RPMI8226 (cell line): ENCODE measurements around the gene WNT7B.

ENCODE experiments used
- DNase-seq: peaks from one replicate; pipeline ENCODE4 v3.0.0-alpha.2; 2015

The WNT7B gene

DNA sequence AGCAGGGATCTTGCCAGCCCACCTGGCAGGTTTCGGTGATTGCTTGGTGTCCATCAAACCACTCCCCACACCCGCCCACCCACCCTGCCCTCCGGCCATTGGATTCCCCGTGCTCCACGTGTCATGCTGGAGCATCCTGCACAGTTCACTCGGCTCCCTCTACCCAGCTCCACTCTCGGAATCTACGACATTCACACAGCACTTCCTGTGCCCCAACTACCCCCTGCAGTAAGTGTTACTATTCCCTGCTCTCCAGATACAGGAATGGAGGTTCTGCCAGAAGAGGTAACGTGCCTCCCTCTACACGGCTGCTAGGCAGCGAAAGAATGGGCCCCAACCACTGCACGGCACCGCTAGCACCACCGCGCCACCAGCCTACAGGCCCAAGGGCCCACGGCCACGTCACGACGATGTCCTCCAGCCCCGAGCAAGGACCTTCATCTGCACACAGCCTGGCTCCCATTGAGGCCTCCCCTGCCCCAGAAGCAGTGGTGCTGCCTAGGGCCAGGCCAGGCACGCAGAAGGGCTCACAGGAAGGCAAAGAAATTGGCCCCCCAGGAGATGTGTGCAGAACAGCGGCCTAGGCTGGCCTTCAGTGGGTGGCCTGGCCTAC is 27.6 kb downstream of the WNT7B start:
- no peak for DNase-seq

DNA sequence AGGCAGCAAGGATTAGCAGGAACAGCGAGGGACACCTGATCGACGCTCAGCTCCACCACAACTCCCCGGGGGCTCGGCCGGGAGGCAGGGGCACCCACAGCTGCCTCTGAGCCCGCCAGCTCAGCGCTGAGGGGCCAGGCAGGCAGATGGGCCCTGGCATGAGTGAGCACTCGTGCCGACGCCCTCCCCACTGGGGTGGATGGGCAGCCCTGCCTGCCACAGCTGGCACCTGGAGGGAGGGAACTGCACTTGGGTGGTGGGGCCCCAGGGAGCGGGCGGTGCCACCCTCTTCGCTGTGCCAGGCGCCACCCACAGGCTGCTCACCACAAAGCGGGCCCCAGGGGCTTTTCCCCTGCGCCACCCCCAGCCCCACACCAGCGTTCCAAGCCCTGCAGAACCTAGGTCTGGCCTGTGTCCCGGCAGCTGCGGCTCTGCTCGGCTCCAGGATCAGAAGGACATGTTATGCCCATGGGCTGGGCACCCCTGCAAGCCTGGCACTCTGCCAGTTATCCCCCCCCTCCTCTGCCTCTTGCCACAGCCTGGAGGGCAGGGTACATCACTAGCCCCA is 28.8 kb downstream of the WNT7B start:
- peak; percentile 88 for DNase-seq

DNA sequence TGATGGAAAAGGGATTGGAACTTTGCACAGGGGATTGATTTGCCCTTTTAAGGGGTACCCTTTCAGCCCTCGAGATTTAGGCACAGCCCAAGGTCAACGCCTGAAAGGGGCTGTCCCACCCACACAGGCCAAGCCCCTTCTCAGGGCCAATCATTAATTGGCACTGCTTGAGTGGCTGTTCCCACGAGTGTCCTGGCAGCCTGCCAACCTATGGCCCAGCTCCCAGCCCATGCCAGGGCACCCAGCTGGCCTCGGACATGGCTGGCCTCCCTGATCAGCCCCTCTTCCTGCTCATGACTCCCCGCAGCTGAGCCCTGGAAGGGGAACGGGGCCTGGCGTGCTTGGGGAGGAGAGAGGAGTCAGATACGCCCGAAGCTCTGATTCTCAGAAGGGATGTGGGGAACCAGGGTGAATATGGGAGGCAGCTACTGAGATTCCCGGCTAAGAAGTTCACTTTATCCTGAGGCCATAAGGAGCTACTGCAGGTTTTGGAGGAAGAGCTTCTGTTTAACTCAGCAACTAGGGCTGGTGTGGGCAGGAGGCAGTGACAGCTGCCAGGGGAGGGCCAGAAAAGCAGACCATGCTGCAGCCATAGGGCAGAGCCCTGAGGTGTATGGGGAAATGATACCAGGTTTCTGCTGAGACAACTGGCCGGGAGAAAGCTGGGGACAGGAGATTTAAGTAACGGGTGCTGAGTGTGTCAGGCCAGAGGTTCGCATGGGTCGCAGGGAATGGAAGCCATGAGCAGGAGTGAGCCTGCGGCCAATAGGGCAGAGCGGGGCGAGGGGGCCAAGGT is 30.0 kb downstream of the WNT7B start:
- peak; percentile 86 for DNase-seq

DNA sequence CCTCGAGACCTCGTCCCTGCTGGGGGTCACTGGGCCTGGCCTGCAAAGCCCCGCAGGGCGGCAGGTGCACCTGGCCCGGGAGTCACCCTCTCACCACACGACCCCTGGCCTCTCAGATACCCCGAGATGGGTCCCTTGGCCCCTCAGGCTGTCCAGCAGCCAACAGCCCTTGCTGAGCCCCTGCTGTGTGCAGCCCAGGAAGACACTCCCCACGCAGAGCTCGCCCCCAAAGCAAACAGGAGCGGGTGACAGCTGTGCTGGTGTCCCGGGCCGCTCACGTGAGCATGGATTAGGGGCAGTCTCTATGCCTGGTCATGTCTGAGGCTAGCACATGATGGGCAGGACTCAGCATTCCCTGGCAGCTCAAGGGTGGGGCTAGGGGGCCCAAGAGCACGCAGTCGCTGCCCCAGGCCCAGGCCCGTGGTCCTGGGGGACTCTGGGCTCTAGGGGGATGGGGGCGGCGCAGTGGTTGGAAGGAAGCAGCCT is 31.3 kb downstream of the WNT7B start:
- no peak for DNase-seq

DNA sequence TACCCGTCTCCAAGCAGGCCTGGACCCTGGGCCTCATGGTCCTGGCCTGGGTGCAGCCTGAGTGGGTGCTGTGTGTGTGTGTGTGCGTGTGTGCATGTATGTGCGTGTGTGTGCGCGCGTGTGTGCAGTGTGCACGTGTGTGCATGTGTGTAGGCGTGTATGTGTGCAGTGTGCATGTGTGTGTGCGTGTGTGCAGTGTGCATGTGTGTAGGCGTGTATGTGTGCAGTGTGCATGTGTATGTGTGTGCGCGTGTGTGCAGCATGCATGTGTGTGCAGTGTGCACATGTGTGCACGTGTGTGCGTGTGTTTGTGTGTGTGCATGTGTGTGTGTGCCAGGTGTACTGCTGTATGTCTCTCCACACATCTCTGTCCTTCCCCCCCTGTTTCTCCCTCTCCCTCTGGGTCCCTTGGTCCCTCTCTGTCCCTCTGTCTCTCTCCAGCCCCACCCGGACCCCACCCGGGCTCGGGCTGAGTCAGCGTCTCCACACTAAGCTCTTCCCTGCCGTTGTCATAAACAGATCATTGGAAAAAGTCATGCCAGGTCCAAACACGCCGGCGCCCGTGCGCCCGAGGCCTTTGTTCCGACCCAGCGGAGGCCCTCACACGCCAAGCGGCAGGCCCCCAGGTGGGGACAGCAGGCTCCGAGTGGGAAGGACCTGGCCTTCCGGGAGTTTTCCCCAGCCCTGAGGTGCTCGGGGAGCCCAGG is 34.0 kb downstream of the WNT7B start:
- DNase-seq, result no peak

DNA sequence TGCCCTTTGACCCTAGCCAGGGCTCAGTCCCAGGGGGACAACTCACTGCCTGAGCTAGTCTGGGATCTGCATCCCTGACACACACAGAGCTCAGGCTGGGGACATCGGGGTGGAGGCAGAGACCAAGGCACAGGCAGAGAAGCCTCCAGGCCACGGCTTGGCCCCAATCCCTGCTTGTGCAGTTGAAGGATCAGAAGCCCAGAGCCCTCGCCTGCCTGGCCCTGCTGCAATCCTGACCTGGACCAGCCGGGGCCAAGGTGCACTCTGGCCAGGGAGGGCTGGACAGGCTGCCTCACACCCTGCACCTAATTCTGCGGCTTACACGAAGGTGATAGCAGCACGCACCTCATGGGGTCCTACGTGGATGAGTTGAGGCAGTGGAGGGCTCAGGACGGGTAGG is 34.6 kb downstream of the WNT7B start:
- DNase-seq, result no peak

DNA sequence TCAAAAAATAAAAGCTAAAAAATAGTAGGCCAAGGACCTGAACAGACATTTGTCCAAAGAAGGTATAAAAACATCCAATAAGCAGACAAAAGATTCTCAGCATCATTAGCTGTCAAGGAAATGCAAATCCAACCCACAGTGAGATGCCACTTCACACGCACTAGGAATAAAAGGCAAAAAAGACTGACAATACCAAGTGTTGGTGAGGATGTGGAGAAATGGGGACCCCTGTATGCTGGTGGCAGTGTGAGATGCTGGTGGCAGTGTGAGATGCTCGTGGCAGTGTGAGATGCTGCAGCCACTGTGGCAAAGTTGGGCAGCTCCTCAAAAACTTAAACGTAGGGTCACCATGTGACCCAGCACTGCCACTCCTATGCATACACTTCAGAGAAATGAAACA is 38.0 kb downstream of the WNT7B start:
- no peak for DNase-seq

DNA sequence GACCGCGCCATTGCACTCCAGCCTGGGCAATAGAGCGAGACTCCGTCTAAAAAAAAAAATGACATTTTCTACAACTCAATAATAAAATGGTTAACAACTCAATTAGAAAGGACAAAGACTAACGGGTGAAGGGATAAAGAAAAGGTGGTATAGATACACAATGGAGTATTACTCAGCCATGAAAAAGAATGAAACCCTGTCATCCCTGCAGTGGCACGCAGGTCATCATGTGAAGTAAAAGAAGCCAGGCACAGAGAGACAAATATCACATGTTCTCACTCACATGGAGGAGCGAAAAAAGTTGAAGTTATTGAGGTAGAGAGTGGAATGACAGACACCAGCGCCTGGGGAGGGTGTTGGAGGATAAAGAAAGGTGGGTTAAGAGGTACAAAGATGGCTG is 39.0 kb downstream of the WNT7B start:
- no peak for DNase-seq

DNA sequence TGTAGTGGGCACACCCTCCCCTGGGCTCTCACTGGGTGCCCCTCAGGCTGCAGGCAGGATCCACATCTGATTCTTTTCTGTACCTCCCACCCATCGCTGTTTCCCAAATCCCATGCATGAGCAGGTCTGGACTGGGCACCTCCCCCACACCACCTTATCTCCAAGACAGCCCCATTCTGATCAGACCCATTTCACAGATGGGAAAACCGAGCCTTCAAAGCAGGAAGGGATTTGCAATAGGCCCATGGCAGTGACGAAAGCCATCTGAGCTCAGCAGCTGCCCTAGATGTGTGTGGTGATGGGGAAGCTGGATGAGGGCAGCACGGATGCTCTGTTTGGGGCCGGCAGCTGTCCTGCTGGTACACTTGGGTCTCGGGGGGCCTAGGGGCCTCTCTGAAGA is 41.4 kb downstream of the WNT7B start:
- DNase-seq, result no peak

DNA sequence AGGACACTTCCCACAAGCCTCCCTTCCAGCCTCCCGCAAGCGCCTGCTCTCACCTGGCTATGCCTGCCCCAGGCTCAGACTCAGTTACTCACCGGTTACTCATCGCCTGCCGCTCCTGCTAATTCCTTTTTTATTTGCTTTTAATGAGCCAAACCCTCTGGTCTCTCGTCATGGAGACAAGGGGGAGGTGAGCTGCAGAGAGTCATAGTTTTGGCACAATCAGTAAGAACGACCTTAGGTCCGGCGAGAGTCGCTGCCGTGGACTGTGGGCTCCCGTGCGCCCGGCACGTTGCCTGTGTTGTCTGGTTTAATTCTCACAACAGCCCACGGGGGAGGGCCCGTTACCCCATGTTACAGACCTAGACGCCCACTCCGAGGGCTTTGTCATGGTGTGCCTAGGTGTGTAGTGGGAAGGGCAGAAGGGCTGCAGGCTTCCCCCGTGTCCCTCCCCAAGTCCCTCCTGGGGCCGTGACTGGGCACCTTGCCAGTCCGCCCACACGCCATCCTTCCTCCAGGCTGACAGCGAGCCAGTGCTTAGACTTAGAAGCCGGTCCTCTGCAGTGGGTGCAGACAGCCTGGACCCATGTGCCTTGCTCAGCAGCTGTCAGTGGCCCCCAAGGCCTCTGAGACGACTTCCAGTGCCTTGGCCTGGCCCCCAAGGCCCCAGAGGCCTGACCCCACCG is 42.2 kb downstream of the WNT7B start:
- peak; percentile 34 for DNase-seq

DNA sequence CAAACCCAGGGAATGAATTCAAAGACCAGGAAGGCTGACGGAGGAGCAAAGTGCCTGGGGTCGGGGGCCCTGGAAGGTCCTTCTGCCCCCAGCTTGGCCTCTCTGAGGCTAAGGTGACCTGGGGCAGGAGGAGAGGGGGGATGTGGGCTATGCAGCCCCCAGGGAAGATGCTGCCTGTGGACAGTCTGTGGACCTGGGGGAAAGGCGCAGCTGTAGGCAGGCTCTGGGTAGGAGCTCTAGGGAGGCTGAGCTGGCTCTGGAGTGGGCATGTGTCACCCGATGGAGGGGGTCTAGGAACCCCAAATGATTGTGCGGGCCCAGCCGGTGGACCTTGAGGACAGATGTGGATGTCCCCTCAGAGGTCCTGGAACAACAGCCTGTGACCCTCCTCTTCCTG is 42.8 kb downstream of the WNT7B start:
- DNase-seq, result no peak

DNA sequence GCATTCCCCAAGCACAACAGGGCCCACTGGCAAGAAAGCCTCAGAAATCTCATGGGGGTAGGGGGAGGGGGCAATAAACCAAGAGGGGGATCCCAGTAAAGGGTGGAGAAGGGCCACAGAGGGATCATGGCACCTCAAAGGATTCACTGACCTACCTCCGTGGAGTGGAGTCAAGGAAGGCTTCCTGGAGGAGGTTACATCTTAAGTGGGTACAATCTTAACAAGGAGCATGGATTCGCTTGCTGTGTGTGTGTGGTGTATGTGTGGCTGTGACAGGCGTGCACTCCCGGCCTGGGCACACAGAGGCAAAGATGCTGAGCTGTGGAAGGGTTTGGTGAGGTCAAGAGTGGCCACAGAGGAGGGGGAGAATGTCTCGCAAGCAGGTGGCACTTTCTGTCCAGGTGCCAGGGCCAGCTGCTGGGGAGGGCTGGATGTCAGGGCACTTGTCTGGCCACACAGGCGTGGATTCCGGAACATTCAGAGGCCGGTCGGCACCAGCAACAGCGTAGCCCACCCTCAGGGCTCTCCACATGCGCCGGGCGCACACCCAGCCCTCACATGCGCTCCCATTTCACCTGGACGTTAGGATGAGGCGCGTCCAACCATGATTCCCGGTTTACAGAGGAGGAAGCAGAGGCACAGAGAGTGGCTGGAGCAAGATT is 43.3 kb downstream of the WNT7B start:
- no peak for DNase-seq

DNA sequence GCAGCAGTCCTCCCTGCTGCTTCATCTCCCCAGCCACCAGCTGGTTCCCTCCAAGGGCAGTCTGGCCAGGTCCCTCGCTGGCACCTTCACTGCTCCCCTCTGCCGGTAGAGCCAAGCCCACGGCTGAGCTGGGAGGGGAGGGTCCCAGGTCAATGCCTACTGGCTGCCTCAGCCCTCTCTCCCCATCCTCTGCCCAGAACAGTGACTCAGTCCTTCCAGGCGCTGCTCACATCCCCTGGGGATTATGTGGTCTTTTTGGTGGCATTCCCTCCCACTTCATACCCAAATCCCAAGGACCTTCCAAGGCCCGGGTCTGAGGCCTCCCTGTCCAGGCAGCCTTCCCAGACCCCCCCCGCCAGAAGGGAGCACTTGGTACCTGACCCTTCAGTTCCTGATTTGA is 44.9 kb downstream of the WNT7B start:
- DNase-seq, result no peak

DNA sequence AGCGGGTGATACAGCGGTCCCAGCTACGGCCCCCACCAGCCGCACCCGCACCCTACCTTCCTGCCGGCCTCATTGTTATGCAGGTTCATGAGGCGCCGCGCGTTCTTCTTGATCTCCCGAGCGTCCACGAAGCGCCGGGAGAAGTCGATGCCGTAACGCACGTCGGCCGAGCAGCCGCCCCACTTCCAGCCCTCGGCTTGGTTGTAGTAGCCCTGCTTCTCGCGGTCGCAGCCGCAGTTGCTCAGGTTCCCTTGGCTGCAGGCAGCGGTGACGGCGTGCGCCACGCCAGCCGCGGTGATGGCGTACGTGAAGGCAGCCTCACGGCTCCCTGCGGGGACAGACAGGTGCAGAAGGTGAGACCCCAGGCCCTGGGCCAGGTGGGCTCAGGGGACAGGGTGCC is 45.9 kb downstream of the WNT7B start:
- no peak for DNase-seq

DNA sequence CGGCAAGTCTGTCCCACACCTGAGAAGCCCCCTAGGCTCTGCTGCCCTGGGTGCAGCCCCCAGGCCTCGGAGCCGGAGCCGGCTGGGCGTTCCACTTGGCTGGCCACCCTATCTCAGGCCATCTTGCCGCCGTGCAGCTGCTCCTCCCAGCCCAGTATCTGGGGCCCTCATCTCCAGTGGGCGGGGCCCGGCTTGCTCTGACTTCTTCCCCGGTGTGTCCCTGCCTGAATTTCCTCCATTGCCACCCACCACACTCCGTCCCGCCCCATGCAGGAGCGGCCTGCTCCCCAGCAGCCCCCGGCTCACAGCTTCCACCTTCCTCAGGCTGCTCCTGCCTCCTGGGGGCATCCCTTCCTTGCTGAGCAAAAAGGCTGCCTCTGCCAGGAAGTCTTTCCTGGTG is 46.6 kb downstream of the WNT7B start:
- no peak for DNase-seq

DNA sequence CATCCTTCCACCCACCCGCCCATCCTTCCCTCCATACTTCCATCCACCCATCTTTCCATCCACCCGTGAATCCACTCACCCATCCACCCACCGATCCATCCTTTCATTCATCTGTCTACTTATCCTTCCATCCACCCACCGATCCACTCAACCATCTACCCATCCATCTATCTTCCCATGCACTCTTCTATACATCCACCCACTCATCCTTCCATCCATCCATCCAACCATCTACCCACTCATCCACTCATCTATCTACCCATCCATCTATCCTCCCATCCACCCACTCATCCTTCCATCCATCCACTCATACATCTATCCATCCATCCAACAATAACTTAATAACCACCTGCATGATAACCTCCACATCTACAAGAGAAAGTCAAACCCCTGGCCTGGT is 47.3 kb downstream of the WNT7B start:
- DNase-seq, result no peak

DNA sequence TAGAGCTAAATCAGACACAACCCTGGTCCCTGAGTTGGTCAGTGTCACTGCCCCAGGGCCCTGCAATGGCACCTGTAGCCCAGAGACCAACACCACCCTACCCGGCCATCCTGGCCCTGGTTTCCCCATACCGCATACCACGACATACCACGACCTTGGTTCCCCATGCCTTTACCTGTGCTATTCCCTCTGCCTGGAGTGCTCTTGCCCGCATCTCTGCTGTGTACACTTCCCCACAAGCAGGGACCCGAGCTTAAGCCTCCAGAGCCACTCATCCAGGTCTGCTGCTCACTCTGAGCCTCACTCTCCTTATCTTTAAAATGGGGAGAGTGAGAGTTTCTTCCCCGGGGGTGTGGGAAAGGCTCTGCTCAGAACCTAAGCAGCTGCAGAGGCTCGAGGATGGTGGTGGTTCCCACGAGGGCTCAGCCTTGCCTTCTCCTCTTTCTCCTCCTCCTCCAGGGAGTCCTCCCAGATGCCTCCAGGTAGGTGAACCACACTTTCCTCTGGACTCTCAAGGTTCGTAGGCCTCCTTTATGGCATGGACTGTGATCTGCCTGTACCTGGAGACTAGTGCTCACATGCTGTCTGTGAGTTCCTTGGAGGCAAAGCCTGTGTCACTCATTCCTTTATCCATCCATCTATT is 48.1 kb downstream of the WNT7B start:
- no peak for DNase-seq

DNA sequence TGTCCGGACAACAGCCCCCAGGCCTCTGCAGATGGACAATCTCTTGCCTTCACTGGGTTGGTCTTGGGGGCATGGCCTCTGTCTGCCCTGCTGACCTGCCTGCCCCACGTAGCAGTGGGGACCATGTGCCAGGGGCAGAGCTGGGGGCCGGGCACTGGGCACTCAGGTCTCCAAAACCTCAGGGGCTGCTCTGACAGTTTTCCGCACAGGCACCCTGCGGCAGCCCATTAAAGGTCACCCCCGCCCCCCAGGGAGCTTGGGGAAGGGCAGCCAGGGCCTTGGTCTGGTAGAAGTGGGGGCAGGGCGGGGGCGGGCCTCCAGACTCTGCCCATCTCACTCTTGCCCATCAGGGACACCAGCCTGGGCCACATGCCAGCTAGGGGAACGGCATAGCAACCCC is 49.9 kb downstream of the WNT7B start:
- no peak for DNase-seq

DNA sequence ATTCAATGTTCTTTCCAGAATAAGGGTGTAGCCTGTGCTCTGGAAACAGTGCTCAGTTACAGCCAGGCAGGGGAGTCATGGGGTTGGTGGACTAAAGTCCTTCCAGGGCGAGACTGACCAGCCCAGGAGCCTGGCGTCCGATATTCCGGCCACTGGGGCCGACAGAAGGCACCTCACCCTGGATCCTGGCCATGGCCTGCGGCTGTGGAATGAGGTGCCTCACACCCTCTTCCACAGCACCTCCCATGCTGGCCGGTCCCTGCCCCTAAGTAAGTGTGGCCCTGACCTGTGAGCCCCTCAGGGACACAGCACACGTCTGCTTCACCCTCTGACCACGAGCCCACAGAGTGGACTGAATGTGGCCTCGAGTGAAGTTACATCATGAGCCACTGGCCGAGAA is 50.5 kb downstream of the WNT7B start:
- DNase-seq, result no peak

DNA sequence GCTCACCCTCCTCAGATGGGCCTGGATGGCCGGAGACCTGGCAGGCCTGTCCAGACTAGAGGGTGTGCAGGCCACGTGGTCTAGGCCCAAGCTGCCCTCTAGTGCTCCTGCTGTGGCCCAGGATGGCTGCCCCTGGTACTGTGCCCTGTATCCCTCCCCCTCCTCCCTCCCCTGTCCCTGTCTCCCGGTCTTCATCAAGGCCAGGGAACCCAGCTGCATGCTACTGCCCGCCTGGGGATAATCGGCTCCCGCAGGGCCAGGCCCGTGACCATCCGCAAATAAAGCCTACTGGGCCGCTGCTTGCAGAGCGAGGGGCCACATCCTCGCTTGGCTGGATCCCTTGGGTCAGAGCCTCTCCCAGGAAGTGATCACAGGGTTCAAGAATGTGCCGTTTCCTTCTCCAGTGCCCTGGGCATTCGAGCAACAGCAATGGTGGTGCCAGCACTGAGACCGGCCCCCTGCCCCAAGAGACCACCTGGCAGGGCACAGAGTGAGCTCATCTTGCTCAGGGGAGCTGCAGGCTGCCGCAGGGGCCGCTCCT is 51.1 kb downstream of the WNT7B start:
- DNase-seq, result no peak

DNA sequence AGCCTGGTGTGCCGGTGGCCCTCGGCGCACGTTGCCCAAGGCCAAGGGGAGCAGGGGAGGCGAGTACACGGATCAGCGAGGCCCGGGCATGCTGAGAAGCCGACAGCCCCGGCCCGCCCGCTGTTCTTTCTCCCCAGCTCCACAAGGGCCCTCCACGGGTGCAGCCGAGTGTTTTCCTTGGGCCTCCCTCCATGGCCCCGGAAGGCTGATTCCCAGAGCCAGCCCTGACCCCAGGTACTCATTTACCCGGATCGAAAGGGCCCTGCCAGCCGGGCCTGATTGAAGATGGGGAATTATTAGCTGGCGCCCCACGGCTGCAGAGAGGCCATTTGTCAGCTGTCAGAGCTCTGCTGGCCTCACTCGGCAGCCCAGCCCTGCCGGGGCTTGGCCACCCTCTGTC is 53.1 kb downstream of the WNT7B start:
- no peak for DNase-seq

DNA sequence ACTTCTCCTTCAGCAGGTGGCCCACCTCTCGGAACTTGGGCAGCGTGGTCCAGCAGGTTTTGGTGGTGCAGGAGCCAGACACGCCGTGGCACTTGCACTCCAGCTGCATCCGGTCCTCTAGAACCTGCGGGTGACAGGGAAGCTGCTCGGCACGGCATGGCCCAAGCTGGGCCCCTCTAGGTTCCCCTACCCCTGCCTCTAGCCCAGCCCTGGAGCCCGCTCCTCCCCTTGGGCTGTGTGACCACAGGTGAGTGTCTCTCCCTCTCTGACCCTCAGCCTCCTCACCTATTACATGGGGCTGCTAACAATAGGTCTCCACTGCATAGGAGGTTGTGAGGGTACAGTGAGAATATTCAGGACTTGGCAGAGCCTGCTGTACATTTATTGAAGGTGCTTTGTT is 53.8 kb downstream of the WNT7B start:
- DNase-seq, result no peak
